ENCODE results near the gene CDH13. TPM values are rescaled to one million over a fixed set of nuclear protein-coding genes. Genes with fewer than 3 reads are reported as not detected.

Gene CDH13
- polyA plus RNA-seq, 2 of the 4 experiments (the other 2 are of a cell fraction) = not detected

DNA sequence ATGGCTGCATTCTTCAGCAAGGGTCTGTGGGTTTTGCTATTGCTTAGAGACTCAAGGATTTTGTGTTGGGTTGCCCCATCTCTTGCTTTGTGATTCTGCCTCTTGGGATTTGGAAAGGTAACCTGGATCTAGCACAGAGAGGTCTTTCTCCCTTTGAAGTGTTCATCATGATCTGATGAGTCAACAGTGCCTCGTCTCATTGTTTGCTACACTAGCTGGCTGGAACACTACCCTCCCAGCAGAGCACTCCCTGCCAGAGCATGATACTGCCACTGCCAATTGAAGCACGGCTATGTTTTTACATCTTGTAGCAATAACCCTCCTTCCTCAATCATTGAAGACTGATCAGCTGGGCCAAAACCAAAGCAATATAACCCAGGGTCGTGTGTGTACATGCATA is 361.0 kb downstream of the CDH13 start:
- no peak for DNase-seq (ENCODE audit: low read depth in 1 of 2, low spot score in 1 of 2)
- FAIRE-seq = no peak
- Histone ChIP-seq H3K4me1 (no peaks in the 10 kb centered on the region), H3K9me3 (no peaks in the 10 kb centered on the region), H3K27ac (no peak overlapping the region), H3K4me3 (no peak overlapping the region), H3K4me2 (no peak overlapping the region)
- POLR2A ChIA-PET = no interaction called here
- WGBS (ENCODE audit: missing lambda C conversion rate) = 18% methylated on average over 3 of the region's 3 CpGs
- ATAC-seq = no peak
- CTCF ChIA-PET = no interaction called here
- TF ChIP-seq RAD21 (conservative IDR thresholded peaks at IDR 0.05 in 1 of 2, IDR thresholded peaks at IDR 0.05 in 1 of 2) (no peak), JUN (IDR thresholded peaks at IDR 0.05) (no peak), CEBPB (IDR thresholded peaks at IDR 0.05) (no peak), CHD2 (IDR thresholded peaks at IDR 0.05; ENCODE audit: low read length, partially characterized antibody) (no peak), RFX5 (IDR thresholded peaks at IDR 0.05) (no peak), TFCP2L1 (CRISPR knock-in tag; IDR thresholded peaks at IDR 0.05) (no peak), NFE2L2 (conservative IDR thresholded peaks at IDR 0.05; ENCODE audit: low read length) (no peak), POLR2A (IDR thresholded peaks at IDR 0.05; ENCODE audit: low read length) (no peak)

DNA sequence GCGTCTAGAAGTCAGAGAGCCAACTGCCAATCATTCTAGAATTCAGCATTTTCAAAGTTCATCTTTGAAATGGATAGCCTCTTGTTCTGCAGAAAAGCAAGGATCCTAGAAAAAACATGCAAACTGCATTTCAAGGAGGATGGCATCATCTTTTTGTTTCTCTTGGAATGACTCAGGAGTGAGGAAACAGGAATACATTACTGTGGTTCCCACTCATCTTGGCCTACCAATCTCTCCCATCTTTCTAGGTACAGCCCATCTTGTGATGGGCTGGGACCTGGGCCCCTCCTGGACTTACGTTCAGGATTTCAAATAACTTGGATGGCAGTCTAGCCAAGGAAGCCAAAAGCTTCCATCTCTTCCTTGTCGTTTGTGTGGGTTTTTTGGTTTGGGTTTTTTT is 363.4 kb downstream of the CDH13 start:
- H3K27ac ChIP-seq = no peak overlapping the region
- FAIRE-seq (no peak), DNase-seq (ENCODE audit: low read depth in 1 of 2, low spot score in 1 of 2) (no peak), ATAC-seq (no peak)
- ChIA-PET POLR2A (no interaction called here), CTCF (no interaction called here)
- WGBS (ENCODE audit: missing lambda C conversion rate) = 3% methylated on average over 3 of the region's 3 CpGs
- H3K4me2 ChIP-seq = no peak overlapping the region
- H3K9me3 ChIP-seq = no peaks in the 10 kb centered on the region
- H3K4me3 ChIP-seq = no peak overlapping the region
- no peak for TF ChIP-seq HDAC2 (IDR thresholded peaks at IDR 0.05)
- no peak for TF ChIP-seq KDM5A (IDR thresholded peaks at IDR 0.05)
- TF ChIP-seq CHD2 (IDR thresholded peaks at IDR 0.05; ENCODE audit: low read length, partially characterized antibody) = no peak
- TF ChIP-seq, protein P1, sequence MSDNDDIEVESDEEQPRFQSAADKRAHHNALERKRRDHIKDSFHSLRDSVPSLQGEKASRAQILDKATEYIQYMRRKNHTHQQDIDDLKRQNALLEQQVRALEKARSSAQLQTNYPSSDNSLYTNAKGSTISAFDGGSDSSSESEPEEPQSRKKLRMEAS (IDR thresholded peaks at IDR 0.05) = no peak
- TF ChIP-seq ESRRA (IDR thresholded peaks at IDR 0.05; ENCODE audit: borderline replicate concordance, low read length) = no peak
- TF ChIP-seq RARB (CRISPR knock-in tag; IDR thresholded peaks at IDR 0.05) = no peak
- TF ChIP-seq HEYL (CRISPR knock-in tag; IDR thresholded peaks at IDR 0.05) = no peak
- no peak for TF ChIP-seq ZFP36 (IDR thresholded peaks at IDR 0.05; ENCODE audit: borderline replicate concordance, partially characterized antibody)
- no peak for TF ChIP-seq RCOR1 (IDR thresholded peaks at IDR 0.05; ENCODE audit: low read depth, low read length)
- TF ChIP-seq ZNF302 (CRISPR knock-in tag; IDR thresholded peaks at IDR 0.05) = no peak
- no peak for TF ChIP-seq MAZ (IDR thresholded peaks at IDR 0.05; ENCODE audit: borderline replicate concordance, low read depth, low read length)
- H3K4me1 ChIP-seq = no peaks in the 10 kb centered on the region

DNA sequence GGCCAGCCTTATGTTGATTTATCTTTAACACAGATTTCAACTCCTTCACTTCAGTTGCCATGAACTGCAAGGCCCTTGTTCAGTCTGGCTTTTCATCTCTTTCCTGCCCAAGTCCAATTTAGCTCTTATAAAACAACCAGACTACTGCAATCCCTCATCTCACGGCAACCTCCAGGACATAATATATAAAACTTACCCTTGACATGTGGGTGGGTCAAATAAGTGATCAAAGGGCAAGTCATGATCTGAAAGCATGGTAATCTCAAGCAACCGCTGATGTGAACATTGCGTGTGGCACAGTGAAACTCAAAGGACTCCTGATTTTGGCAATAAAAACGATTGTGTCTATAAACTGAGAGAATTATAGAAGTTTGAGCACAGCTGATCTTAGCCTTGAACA is 364.6 kb downstream of the CDH13 start:
- WGBS (ENCODE audit: missing lambda C conversion rate) = 42% methylated on average over 4 of the region's 4 CpGs

More for the DNA sequence above, 364.6 kb downstream of the CDH13 start:
- no peak for ATAC-seq
- POLR2A ChIA-PET = no interaction called here
- Histone ChIP-seq H3K4me3 (no peak overlapping the region), H3K27ac (no peak overlapping the region), H3K4me1 (no peaks in the 10 kb centered on the region), H3K9me3 (no peaks in the 10 kb centered on the region), H3K4me2 (no peak overlapping the region)
- TF ChIP-seq JUN (IDR thresholded peaks at IDR 0.05) (no peak), RARB (CRISPR knock-in tag; IDR thresholded peaks at IDR 0.05) (no peak), BHLHE40 (IDR thresholded peaks at IDR 0.05; ENCODE audit: low read depth, low read length) (no peak), CHD2 (IDR thresholded peaks at IDR 0.05; ENCODE audit: low read length, partially characterized antibody) (no peak), CBX8 (IDR thresholded peaks at IDR 0.05) (no peak), POLR2A (IDR thresholded peaks at IDR 0.05; ENCODE audit: low read length) (no peak), PHF8 (IDR thresholded peaks at IDR 0.05; ENCODE audit: borderline replicate concordance, low read depth) (no peak)
- TF ChIP-seq, protein P2, sequence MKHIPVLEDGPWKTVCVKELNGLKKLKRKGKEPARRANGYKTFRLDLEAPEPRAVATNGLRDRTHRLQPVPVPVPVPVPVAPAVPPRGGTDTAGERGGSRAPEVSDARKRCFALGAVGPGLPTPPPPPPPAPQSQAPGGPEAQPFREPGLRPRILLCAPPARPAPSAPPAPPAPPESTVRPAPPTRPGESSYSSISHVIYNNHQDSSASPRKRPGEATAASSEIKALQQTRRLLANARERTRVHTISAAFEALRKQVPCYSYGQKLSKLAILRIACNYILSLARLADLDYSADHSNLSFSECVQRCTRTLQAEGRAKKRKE (CRISPR knock-in tag; IDR thresholded peaks at IDR 0.05; ENCODE audit: low read depth) = no peak
- TF ChIP-seq, protein P1 (IDR thresholded peaks at IDR 0.05) = no peak
- TF ChIP-seq, protein P3, sequence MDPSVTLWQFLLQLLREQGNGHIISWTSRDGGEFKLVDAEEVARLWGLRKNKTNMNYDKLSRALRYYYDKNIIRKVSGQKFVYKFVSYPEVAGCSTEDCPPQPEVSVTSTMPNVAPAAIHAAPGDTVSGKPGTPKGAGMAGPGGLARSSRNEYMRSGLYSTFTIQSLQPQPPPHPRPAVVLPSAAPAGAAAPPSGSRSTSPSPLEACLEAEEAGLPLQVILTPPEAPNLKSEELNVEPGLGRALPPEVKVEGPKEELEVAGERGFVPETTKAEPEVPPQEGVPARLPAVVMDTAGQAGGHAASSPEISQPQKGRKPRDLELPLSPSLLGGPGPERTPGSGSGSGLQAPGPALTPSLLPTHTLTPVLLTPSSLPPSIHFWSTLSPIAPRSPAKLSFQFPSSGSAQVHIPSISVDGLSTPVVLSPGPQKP (IDR thresholded peaks at IDR 0.05; ENCODE audit: low read depth, low read length) = no peak
- no peak for DNase-seq (ENCODE audit: low read depth in 1 of 2, low spot score in 1 of 2)
- FAIRE-seq = no peak
- CTCF ChIA-PET = no interaction called here
